Measurements from ENCODE around the gene DBP. TPM values are rescaled to one million over a fixed set of nuclear protein-coding genes. Genes with fewer than 3 reads are reported as not detected.
A peak's percentile ranks its signal among the peaks of the same experiment; 100 is the strongest.

DBP gene
- total and polyA plus RNA-seq, 2 of the 13 experiments (the other 11 are each of a cell fraction or from before 2014, with no cell fraction given), result 1.7 to 5.8 TPM

GRCh38 chr19:48644839-48645619 is 7.8 kb upstream of the DBP start (continued):
- TF ChIP-seq GABPA (IDR thresholded peaks at IDR 0.05; ENCODE audit: low read depth, low read length) (no peak), GABPA (CRISPR knock-in tag; IDR thresholded peaks at IDR 0.05; ENCODE audit: low read depth) (peak; percentile 61)

GRCh38 chr19:48644355-48644754 is 7.2 kb upstream of the DBP start:
- no peaks in the 10 kb centered on the region for H3K79me2 ChIP-seq (ENCODE audit: insufficient read depth, low read length)
- no peak overlapping the region for H3K4me2 ChIP-seq (ENCODE audit: low read depth, low read length)
- intact Hi-C loops (cut with micrococcal nuclease; ENCODE audit: unreplicated experiment), result no loop called here
- ATAC-seq, result no peak
- H3K4me3 ChIP-seq (replicated peaks in 1 of 3; ENCODE audit: insufficient read depth in 1 of 3, low read depth in 2 of 3, low read length in 3 of 3), result no peak overlapping the region
- no peaks in the 10 kb centered on the region for H4K20me1 ChIP-seq (ENCODE audit: insufficient read depth, low read length)
- in situ Hi-C loops (cut with HindIII; ENCODE audit: extremely low pct_ligation_motif_present, low pct_unique_long_range_greater_than_20kb), result no loop called here
- no peaks in the 10 kb centered on the region for H3K36me3 ChIP-seq (replicated peaks in 1 of 2; ENCODE audit: control insufficient read depth in 1 of 2, insufficient read depth in 2 of 2, low read length in 2 of 2)
- ChIA-PET CTCF (ENCODE audit: low intra/inter-chr PET ratio, low total read pairs) (no interaction called here), POLR2A (interaction anchor here (1.5 to 3.4 kb wide), 3 partner anchors 10 to 125 kb away, joined by 4 to 16 read pairs (median 5); no protein-coding TSS in a partner anchor)
- DNase-seq (ENCODE audit: low spot score), result no peak
- H3K4me1 ChIP-seq (ENCODE audit: insufficient read depth, low read length), result peaks cover 22% of the 10 kb centered on the region
- FAIRE-seq, result no peak
- TF ChIP-seq ARID4A (CRISPR knock-in tag; IDR thresholded peaks at IDR 0.05; ENCODE audit: borderline replicate concordance), result 0 out of 2 replicates have a peak, but pooled peaks have one; percentile 13
- no peak for TF ChIP-seq CCDC6 (CRISPR knock-in tag; IDR thresholded peaks at IDR 0.05)
- peaks cover 1 to 4% of the 10 kb centered on the region in 2 experiments; a peak in 4 of 5 replicates for H3K27me3 ChIP-seq (ENCODE audit: control insufficient read depth in 1 of 2, insufficient read depth in 2 of 2, low read length in 2 of 2)
- no peak overlapping the region for H2AFZ ChIP-seq (ENCODE audit: low read length)
- 71% methylated on average over 4 of the region's 4 CpGs for WGBS (ENCODE audit: low lambda C conversion rate)
- no peak overlapping the region for H3K9ac ChIP-seq (ENCODE audit: insufficient read depth, low read depth, low read length)
- no peak overlapping the region for H3K27ac ChIP-seq (ENCODE audit: extremely low read length, insufficient read depth, low read length)
- no TSS peak for BruUV-seq (replicated peaks)
- H3K9me3 ChIP-seq (ENCODE audit: low read length), result no peaks in the 10 kb centered on the region

Data from HepG2 (cell line).